NCI-H146 treated with DMSO at 0.1 percent for 48 hours (cell line): ENCODE data around the gene SPOP.
"Not testable (repeated sequence)": the region's sequence is repeated elsewhere in the genome, so short reads cannot be mapped to it uniquely, and the experiment has no call there.

Source experiments
- DNase-seq: peaks from one replicate; lab custom pipeline; 2025; ENCODE audit not compliant: unreplicated experiment; lab: John Stamatoyannopoulos, UW

Gene SPOP

GRCh38 chr17:49574945-49575678 is 102.8 kb downstream of the SPOP start:
- DNase-seq, result no peak

- no peak for DNase-seq
These were observed 103.5 kb downstream of the SPOP start for GRCh38 chr17:49574323-49574781.

- DNase-seq, result no peak
These were observed 104.2 kb downstream of the SPOP start for GRCh38 chr17:49573510-49574322.

GRCh38 chr17:49572806-49573420 is 105.0 kb downstream of the SPOP start:
- no peak for DNase-seq

- DNase-seq, result no peak
These were observed 105.7 kb downstream of the SPOP start for GRCh38 chr17:49572226-49572625.

- no peak for DNase-seq
These were observed 106.1 kb downstream of the SPOP start for GRCh38 chr17:49571764-49572163.

GRCh38 chr17:49571283-49571682 is 106.6 kb downstream of the SPOP start:
- no peak for DNase-seq

GRCh38 chr17:49570540-49571242 is 107.2 kb downstream of the SPOP start:
- no peak for DNase-seq

GRCh38 chr17:49568695-49569047 is 109.2 kb downstream of the SPOP start:
- not testable (repeated sequence) for DNase-seq

- peak; percentile 44 for DNase-seq
These were observed 109.8 kb downstream of the SPOP start for GRCh38 chr17:49567871-49568694.

- DNase-seq, result no peak
These were observed 110.8 kb downstream of the SPOP start for GRCh38 chr17:49567104-49567521.

GRCh38 chr17:49566668-49567071 is 111.2 kb downstream of the SPOP start:
- no peak for DNase-seq

- peak; percentile 63 for DNase-seq
These were observed 111.9 kb downstream of the SPOP start for GRCh38 chr17:49565948-49566491.

- DNase-seq, result no peak
These were observed 113.3 kb downstream of the SPOP start for GRCh38 chr17:49564638-49565037.

GRCh38 chr17:49557312-49558024 is 120.4 kb downstream of the SPOP start:
- peak; percentile 32 for DNase-seq

- DNase-seq, result peak; percentile 48
These were observed 121.5 kb downstream of the SPOP start for GRCh38 chr17:49556223-49556943.

GRCh38 chr17:49555495-49556222 is 122.2 kb downstream of the SPOP start:
- no peak for DNase-seq
